GM12872 (cell line): ENCODE results near the gene CST9.

Experiments used
- TF ChIP-seq, protein P1 (sequence below): IDR thresholded peaks from 3 replicates; pipeline ENCODE4 v1.5.1; 2011; ENCODE audit warnings: low read depth, mild to moderate bottlenecking, low read length, moderate library complexity; ENCODE audit not compliant: insufficient read depth

CST9 gene, protein sequence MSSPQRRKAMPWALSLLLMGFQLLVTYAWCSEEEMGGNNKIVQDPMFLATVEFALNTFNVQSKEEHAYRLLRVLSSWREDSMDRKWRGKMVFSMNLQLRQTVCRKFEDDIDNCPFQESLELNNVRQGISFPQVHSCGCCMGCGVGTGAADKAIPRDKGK

GRCh38 chr20:23605867-23606651, at the start of gene CST9:
Gene CST9, minus strand, starts transcription at chr20:23605917. Its CDS starts 53 bp downstream, at chr20:23605864.
- TF ChIP-seq, protein P1, sequence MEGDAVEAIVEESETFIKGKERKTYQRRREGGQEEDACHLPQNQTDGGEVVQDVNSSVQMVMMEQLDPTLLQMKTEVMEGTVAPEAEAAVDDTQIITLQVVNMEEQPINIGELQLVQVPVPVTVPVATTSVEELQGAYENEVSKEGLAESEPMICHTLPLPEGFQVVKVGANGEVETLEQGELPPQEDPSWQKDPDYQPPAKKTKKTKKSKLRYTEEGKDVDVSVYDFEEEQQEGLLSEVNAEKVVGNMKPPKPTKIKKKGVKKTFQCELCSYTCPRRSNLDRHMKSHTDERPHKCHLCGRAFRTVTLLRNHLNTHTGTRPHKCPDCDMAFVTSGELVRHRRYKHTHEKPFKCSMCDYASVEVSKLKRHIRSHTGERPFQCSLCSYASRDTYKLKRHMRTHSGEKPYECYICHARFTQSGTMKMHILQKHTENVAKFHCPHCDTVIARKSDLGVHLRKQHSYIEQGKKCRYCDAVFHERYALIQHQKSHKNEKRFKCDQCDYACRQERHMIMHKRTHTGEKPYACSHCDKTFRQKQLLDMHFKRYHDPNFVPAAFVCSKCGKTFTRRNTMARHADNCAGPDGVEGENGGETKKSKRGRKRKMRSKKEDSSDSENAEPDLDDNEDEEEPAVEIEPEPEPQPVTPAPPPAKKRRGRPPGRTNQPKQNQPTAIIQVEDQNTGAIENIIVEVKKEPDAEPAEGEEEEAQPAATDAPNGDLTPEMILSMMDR = no peak

DNA sequence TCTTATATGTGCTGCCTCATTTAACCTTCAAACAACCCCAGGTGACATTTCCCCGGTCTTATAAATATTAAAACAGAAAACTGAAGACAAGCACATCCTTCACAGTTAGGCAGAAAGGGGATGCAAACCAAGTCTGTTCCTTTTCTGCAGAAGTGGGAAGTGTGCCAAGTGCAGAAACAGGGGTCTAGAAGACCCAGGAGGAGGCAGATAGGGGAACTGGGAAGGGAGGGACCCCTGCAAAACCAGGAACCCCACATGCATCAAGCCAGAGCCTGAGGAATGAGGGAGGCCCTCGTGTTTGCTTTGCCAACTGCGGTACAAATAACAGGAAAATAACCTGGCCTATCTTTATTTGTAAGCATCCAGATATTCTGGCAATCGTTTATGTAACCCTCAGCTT, 49.0 kb upstream of the CST9 start:
- TF ChIP-seq, protein P1 = no peak

GRCh38 chr20:23654000-23654399, 48.3 kb upstream of the CST9 start:
- TF ChIP-seq, protein P1 = no peak

GRCh38 chr20:23653400-23653938, 47.8 kb upstream of the CST9 start:
- TF ChIP-seq, protein P1 = no peak

DNA sequence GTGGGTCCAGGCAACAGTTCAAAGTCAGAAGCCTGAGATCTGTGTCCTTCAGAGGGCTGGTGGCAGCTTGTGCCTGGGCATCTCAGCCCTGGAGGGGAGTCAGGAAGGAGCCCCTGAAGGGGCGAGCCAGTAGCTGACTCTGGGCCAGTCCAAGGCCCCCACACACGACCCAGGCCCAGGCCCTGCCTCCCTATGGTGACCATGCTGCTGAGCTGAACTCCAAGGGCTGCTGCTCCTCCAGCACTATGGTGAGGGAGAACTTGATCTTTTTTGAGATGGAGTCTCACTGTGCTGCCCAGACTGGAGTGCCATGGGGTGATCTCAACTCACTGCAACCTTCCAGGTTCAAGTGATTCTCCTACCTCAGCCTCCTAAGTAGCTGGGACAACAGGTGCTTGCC, 47.2 kb upstream of the CST9 start:
- TF ChIP-seq, protein P1 = no peak

GRCh38 chr20:23652371-23652770, 46.7 kb upstream of the CST9 start:
- TF ChIP-seq, protein P1 = no peak

GRCh38 chr20:23651117-23651516, 45.4 kb upstream of the CST9 start:
- TF ChIP-seq, protein P1 = no peak
